IPS DF 6.9 (cell line): ENCODE results near the gene TSHZ3.

ENCODE experiments used
- DNase-seq: peaks from one replicate; pipeline ENCODE4 v3.0.0-alpha.2; 2013; ENCODE audit warnings: low read depth, low spot score
- H3K27ac ChIP-seq: one replicate; pipeline ENCODE4 v1.5.1; 2013; ENCODE audit warnings: low read length, control low read depth
- H3K27me3 ChIP-seq: 2 replicates; pipeline ENCODE4 v1.6.1; 2013; ENCODE audit warnings: mild to moderate bottlenecking, low read length; ENCODE audit not compliant: control insufficient read depth, insufficient read depth
- H3K36me3 ChIP-seq: 2 replicates; pipeline ENCODE4 v1.6.1; 2013; ENCODE audit warnings: low read length; ENCODE audit not compliant: control insufficient read depth, insufficient read depth
- H3K4me1 ChIP-seq: 2 replicates; pipeline ENCODE4 v1.6.1; 2013; ENCODE audit warnings: low read length; ENCODE audit not compliant: control insufficient read depth, insufficient read depth
- H3K4me3 ChIP-seq: 2 replicates; pipeline ENCODE4 v1.5.1; 2013; ENCODE audit warnings: mild to moderate bottlenecking, low read length
- H3K9me3 ChIP-seq: 2 replicates; pipeline ENCODE4 v1.6.1; 2013; ENCODE audit warnings: low read length, inconsistent platforms; ENCODE audit not compliant: control insufficient read depth, insufficient read depth
- WGBS: extraction: QIAGEN DNeasy Blood & Tissue Kit; methylation state at CpG from one replicate; pipeline ENCODE4 v1.1.7; 2013; ENCODE audit warnings: mixed read lengths, missing lambda C conversion rate; ENCODE audit not compliant: insufficient read length, insufficient coverage; 5-methylcytosine and 5-hydroxymethylcytosine counted together

Gene TSHZ3

DNA sequence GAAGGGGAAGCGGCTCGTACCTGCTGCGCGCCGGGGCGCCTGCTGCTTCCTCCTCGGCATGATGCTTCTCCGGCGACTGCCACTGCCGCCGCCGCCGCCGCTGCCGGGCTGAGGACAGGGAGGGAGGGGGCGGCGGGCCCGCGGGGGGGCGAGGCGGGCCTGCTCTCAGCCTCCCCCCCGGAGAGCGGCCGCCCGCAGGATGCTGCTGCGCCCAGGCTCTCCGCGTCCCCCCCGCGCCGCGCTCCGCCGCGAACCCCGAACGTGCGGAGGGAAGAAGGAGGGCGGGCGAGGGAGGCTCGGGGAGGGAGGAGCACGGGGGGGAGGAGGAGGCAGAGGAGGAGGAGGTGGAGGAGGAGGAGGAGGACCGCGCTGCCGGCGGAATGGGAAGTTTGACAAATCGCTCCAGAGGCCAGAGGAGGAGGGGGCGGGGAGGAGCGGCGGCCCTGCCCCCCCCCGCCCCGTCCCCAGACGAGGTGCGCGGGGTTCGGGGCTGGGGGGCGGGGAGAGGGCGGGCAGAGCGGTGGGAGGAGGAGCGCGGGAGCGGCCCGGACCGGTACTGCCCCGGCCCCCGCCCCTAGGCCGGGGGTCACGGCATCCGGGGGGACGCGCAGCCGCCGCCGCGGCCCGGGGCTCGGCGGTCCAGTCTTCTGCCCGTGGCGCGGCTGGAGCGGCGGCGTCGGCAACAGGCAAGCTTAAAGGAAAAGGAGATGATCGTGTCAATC lies at the start of gene TSHZ3:
TSHZ3 (minus strand) TSS at position 277 of the 722 bp plus-strand sequence; CDS start at position 60, 217 bp downstream.
- H3K4me1 ChIP-seq, result peaks cover 8% of the 10 kb centered on the region
- WGBS, result no CpG with 5 or more reads among the region's 86 CpGs
- peaks cover 28% of the 10 kb centered on the region for H3K27me3 ChIP-seq
- H3K36me3 ChIP-seq, result no peaks in the 10 kb centered on the region
- peak within 1 kb of the TSS; percentile 89 for H3K4me3 ChIP-seq
- DNase-seq, result no peak
- H3K27ac ChIP-seq, result no peak within 1 kb of the TSS
- H3K9me3 ChIP-seq, result no peaks in the 10 kb centered on the region

GRCh38 chr19:31397308-31397707 lies 48.1 kb upstream of the TSHZ3 start:
- Histone ChIP-seq H3K27ac (no peak overlapping the region), H3K4me1 (no peaks in the 10 kb centered on the region), H3K4me3 (no peak overlapping the region), H3K36me3 (no peaks in the 10 kb centered on the region), H3K9me3 (no peaks in the 10 kb centered on the region), H3K27me3 (no peaks in the 10 kb centered on the region)
- DNase-seq, result no peak
- no CpG with 5 or more reads among the region's 2 CpGs for WGBS

GRCh38 chr19:31392464-31392863 lies 43.2 kb upstream of the TSHZ3 start:
- H3K9me3 ChIP-seq, result no peaks in the 10 kb centered on the region
- no peak overlapping the region for H3K4me3 ChIP-seq
- no CpG with 5 or more reads among the region's 5 CpGs for WGBS
- H3K27ac ChIP-seq, result no peak overlapping the region
- no peak for DNase-seq
- H3K36me3 ChIP-seq, result no peaks in the 10 kb centered on the region
- no peaks in the 10 kb centered on the region for H3K4me1 ChIP-seq
- H3K27me3 ChIP-seq, result no peaks in the 10 kb centered on the region

GRCh38 chr19:31391518-31391917 lies 42.3 kb upstream of the TSHZ3 start:
- Histone ChIP-seq H3K36me3 (no peaks in the 10 kb centered on the region), H3K9me3 (no peaks in the 10 kb centered on the region), H3K4me1 (no peaks in the 10 kb centered on the region), H3K27ac (no peak overlapping the region), H3K27me3 (no peaks in the 10 kb centered on the region), H3K4me3 (no peak overlapping the region)
- no CpG with 5 or more reads among the region's 4 CpGs for WGBS
- DNase-seq, result no peak

DNA sequence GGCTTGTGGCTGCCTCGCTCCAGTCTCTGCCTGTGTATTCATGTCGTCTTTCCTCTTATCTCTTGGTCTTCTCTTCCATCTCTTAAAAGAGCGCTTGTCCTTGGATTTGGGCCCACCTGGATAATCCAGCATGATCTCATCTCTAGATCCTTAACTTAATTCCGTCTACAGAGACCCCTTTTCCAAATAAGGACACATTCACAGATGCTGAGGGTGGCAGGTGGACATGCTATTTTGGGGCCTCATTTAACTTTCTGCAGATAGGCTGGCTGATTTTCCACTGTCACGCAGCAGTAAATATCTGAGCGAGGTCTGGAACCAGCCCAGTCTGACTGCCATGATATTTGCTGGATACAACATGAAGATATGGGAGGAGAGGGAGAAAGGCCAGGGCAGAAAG lies 41.5 kb upstream of the TSHZ3 start:
- H3K27me3 ChIP-seq, result no peaks in the 10 kb centered on the region
- no CpG with 5 or more reads among the region's 6 CpGs for WGBS
- H3K4me1 ChIP-seq, result no peaks in the 10 kb centered on the region
- H3K4me3 ChIP-seq, result no peak overlapping the region
- H3K36me3 ChIP-seq, result no peaks in the 10 kb centered on the region
- no peak for DNase-seq
- no peak overlapping the region for H3K27ac ChIP-seq
- H3K9me3 ChIP-seq, result no peaks in the 10 kb centered on the region

DNA sequence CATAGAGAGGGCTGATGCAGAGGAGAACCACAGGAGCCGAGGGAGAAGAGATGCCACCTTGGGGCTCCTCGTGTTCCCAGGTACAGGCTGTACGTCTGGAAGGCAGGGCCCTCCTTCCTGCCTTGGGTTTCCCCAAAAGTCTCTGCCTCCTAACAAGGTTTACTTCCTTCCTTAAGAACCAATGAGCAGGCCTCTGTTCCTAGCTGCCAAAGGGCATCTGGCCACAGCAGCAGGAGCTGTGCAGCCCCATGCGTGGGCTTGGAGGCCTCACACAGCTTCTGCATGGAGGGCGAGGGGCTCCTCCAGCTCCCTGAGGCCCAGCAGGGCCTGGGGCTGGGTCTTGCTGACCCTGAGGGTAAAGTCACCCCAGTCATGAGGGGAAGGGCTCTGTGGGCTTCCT lies 40.6 kb upstream of the TSHZ3 start:
- no CpG with 5 or more reads among the region's 5 CpGs for WGBS
- no peaks in the 10 kb centered on the region for H3K9me3 ChIP-seq

DNA sequence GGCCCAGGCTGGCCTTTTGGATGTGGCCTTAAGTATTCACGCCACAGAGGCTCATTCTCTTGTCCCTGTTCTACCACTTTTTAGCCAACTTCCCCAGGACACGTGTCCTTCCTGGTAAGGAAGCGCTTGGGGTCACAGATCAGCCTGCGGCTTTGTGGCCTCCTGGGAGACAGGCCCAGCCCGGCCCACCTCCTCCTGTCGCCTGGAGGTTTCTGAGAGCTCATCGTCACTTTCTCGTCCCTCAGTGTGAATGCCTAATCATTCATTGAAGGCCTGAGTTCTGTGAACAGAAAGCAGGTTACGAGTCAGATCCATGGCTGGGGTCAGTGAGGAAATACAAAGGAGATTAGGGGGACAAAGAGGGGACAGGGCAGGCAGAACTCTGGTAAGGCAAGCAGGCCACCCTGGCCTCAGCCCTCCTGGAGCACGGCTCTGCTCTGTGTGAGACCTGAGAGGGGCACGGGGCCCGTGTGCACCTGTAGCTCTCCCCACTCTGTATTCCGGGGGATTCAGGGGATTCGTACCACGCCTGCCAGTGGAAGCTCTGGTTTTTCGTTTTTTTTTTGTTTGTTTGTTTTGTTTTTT lies 38.6 kb upstream of the TSHZ3 start:
- WGBS, result no CpG with 5 or more reads among the region's 16 CpGs
- DNase-seq, result no peak
- H3K4me1 ChIP-seq, result no peaks in the 10 kb centered on the region

More for the DNA sequence above, 40.6 kb upstream of the TSHZ3 start:
- Histone ChIP-seq H3K4me3 (no peak overlapping the region), H3K4me1 (no peaks in the 10 kb centered on the region), H3K27ac (no peak overlapping the region), H3K36me3 (no peaks in the 10 kb centered on the region), H3K27me3 (no peaks in the 10 kb centered on the region)
- DNase-seq, result no peak

DNA sequence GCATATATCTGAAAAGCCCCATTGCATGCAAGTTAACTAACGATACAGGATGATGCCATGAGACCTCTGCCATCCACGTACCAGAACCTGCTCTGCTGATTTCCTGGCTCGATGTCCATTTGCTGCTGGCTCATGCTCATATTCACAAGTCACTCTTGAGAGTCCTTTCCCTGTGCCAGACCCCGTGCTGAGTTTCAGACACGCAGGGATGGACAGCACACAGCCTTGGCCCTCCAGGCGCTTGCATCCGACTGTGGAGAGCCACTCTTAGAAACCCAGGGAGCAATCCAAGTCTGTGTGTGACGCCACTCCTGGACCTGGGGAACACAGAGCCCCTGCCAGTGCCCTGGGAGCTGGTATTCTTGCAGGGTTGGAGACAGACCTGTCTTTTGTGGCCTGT lies 37.6 kb upstream of the TSHZ3 start:
- no peak overlapping the region for H3K27ac ChIP-seq
- no peak overlapping the region for H3K4me3 ChIP-seq
- H3K9me3 ChIP-seq, result no peaks in the 10 kb centered on the region
- WGBS, result no CpG with 5 or more reads among the region's 8 CpGs
- no peaks in the 10 kb centered on the region for H3K4me1 ChIP-seq
- DNase-seq, result no peak
- H3K27me3 ChIP-seq, result no peaks in the 10 kb centered on the region
- H3K36me3 ChIP-seq, result no peaks in the 10 kb centered on the region

More for the DNA sequence above, 38.6 kb upstream of the TSHZ3 start:
- Histone ChIP-seq H3K9me3 (no peaks in the 10 kb centered on the region), H3K27me3 (no peaks in the 10 kb centered on the region), H3K4me3 (no peak overlapping the region), H3K27ac (no peak overlapping the region), H3K36me3 (no peaks in the 10 kb centered on the region)

DNA sequence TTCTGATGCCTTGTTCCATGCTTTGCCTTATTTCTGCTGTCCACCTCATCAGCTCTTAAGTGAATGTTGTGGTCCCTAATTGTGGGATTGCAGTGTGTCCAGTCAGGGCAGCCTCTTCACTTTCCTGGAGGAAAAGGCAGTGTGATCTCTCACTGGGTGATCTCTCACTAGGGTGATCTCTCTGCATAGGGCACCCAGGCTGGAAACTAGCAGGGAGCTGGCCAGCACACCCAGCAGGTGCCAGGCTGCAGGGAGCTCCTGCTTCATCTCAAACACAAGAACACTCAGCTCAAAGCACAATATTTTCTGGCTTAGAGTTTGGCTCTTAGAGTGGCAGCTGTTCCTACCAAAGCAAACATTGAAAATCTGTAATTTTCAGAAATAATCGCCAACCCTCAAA lies 36.5 kb upstream of the TSHZ3 start:
- Histone ChIP-seq H3K4me3 (no peak overlapping the region), H3K36me3 (no peaks in the 10 kb centered on the region), H3K27me3 (no peaks in the 10 kb centered on the region), H3K27ac (no peak overlapping the region), H3K4me1 (no peaks in the 10 kb centered on the region), H3K9me3 (no peaks in the 10 kb centered on the region)
- no peak for DNase-seq
- no CpG with 5 or more reads among the region's 1 CpG for WGBS

DNA sequence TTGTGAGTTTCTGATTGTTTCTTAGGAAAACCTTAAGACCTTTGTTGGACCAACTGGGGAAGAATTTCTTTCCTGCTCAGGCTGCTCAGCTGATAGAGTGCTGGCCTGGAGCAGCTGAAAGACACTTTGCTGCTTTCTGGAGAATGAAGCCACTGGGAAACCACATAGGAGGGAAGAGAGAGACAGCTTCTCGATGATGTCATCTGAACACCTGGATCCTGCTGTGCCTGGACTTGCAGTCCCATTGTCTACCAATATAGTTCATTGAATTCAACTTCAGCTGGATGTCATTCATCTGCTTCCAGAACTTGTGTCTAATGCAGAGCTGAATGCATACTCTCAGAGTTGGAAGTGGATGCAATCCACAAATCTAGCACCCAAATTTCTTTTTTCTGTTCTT lies 34.3 kb upstream of the TSHZ3 start:
- Histone ChIP-seq H3K27ac (no peak overlapping the region), H3K9me3 (no peaks in the 10 kb centered on the region), H3K4me1 (no peaks in the 10 kb centered on the region), H3K36me3 (no peaks in the 10 kb centered on the region), H3K27me3 (no peaks in the 10 kb centered on the region), H3K4me3 (no peak overlapping the region)
- WGBS, result no CpG with 5 or more reads among the region's 1 CpG
- no peak for DNase-seq

GRCh38 chr19:31380854-31381253 lies 31.6 kb upstream of the TSHZ3 start:
- Histone ChIP-seq H3K27ac (no peak overlapping the region), H3K4me1 (no peaks in the 10 kb centered on the region), H3K36me3 (no peaks in the 10 kb centered on the region), H3K27me3 (no peaks in the 10 kb centered on the region), H3K4me3 (no peak overlapping the region), H3K9me3 (no peaks in the 10 kb centered on the region)
- DNase-seq, result no peak
- WGBS, result no CpG with 5 or more reads among the region's 6 CpGs
